Measurements from ENCODE around the gene KHNYN. TPM values are rescaled to one million over a fixed set of nuclear protein-coding genes. Genes with fewer than 3 reads are reported as not detected.

The KHNYN gene
- total and polyA plus RNA-seq, 2 of the 8 experiments (the other 6 are each of a cell fraction or from before 2014, with no cell fraction given) = 7.6 to 22.3 TPM

DNA sequence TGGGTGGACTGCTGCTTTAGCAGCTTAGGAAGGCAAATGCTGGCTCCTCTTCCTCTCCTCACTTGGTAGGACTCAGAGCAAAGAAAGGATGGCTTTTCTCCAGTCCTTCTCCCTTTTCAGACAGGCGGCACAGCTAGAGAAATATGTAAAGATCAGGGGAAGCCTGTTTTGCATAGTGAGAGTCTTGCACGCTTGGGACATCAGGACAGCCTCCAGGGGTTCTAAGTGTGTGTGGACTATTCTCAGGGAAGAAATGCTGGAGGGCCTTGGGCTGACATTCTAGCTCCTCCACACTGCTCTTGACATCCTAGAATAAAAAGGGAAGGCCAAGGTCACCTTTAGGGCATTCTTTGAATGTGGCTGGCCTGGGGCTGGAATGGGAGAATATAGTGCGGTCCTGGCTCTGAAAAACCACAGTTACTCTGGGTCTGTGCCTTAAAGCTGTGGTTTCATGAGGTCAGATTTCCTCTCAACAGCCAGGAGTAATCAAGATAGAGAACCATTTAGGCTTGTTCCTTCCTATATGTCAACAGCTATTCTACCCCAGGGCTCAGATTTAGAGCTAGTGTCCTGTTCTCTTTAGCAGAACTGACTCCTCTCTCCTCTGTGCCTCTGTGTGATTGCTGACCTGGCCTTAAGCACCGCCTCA lies 54.0 kb downstream of the KHNYN start:
- CTCF ChIA-PET (ENCODE audit: partially characterized antibody) = interaction anchor here (0.7 to 1.8 kb wide), 8 partner anchors 10 to 198 kb away, joined by 3 to 5 read pairs (median 4); no protein-coding TSS in a partner anchor
- Histone ChIP-seq H2AK5ac (ENCODE audit: low read depth, low read length) (no peak overlapping the region), H4K5ac (ENCODE audit: insufficient read length, low read depth, low read length) (no peak overlapping the region), H3K4me1 (replicated peaks in 1 of 4; ENCODE audit: control insufficient read depth in 3 of 4, insufficient read depth in 4 of 4, low read length in 3 of 4) (peaks cover 0 to 3% (median 0%) of the 10 kb centered on the region in 4 experiments; a peak in 1 of 7 replicates), H3K23me2 (ENCODE audit: low read depth, low read length) (no peaks in the 10 kb centered on the region), H3K27me3 (replicated peaks in 1 of 4; ENCODE audit: control insufficient read depth in 3 of 4, extremely low read depth in 1 of 4, insufficient read depth in 3 of 4, low read length in 3 of 4) (no peaks in the 10 kb centered on the region), H3K56ac (replicated peaks; ENCODE audit: insufficient read length, low read depth, low read length) (no peak overlapping the region), H3K36me3 (ENCODE audit: control insufficient read depth in 2 of 4, insufficient read depth in 4 of 4, low read length in 3 of 4) (no peaks in the 10 kb centered on the region), H4K91ac (replicated peaks; ENCODE audit: insufficient read length, low read length) (no peak overlapping the region), H2BK120ac (replicated peaks; ENCODE audit: low read depth, low read length) (no peak overlapping the region), H4K20me1 (replicated peaks in 1 of 2; ENCODE audit: control insufficient read depth in 1 of 2, insufficient read depth in 2 of 2, low read length in 2 of 2) (no peaks in the 10 kb centered on the region), H3K9ac (replicated peaks in 1 of 4; ENCODE audit: extremely low read depth in 1 of 4, low read depth in 3 of 4, low read length in 3 of 4) (no peak overlapping the region), H3K79me1 (ENCODE audit: low read depth, low read length) (no peaks in the 10 kb centered on the region), H3K4me2 (ENCODE audit: insufficient read depth in 1 of 2, low read depth in 2 of 2, low read length in 2 of 2) (no peak overlapping the region), H3K18ac (ENCODE audit: extremely low read depth, low read length) (no peak overlapping the region), H3K27ac (ENCODE audit: low read depth, low read length) (no peak overlapping the region), H3K79me2 (ENCODE audit: control insufficient read depth in 1 of 2, insufficient read depth in 2 of 2, low read length in 2 of 2) (no peaks in the 10 kb centered on the region), H2BK12ac (ENCODE audit: low read depth, low read length) (no peak overlapping the region), H3K23ac (ENCODE audit: insufficient read length) (no peak overlapping the region), H3K14ac (ENCODE audit: insufficient read length) (no peak overlapping the region), H3K4me3 (ENCODE audit: extremely low read depth in 1 of 4, insufficient read depth in 2 of 4, low read depth in 3 of 4, low read length in 4 of 4) (no peak overlapping the region), H2BK20ac (ENCODE audit: low read length) (no peak overlapping the region), H2BK5ac (ENCODE audit: low read depth, low read length) (no peak overlapping the region), H3K9me3 (ENCODE audit: insufficient read depth in 2 of 2, low read depth in 1 of 2, low read length in 1 of 2) (no peaks in the 10 kb centered on the region), H2AFZ (ENCODE audit: low read length) (no peak overlapping the region), H4K8ac (ENCODE audit: extremely low read depth, insufficient read depth, low read length) (no peak overlapping the region), H2BK15ac (ENCODE audit: low read length) (no peak overlapping the region), H3K4ac (replicated peaks; ENCODE audit: insufficient read length, low read depth, low read length) (no peak overlapping the region)
- POLR2A ChIA-PET (ENCODE audit: partially characterized antibody) = no interaction called here
- DNase-seq (ENCODE audit: low read depth in 1 of 2, low spot score in 2 of 2) = no peak
- no peak for FAIRE-seq
- WGBS, 2 experiments (ENCODE audit: extremely low coverage in 1 of 2, insufficient coverage in 1 of 2, insufficient read length in 1 of 2, insufficient replicate concordance in 2 of 2, low coverage in 1 of 2, low lambda C conversion rate in 2 of 2, missing lambda C conversion rate in 1 of 2) = 63% methylated on average over 4 of the region's 4 CpGs; no CpG with 5 or more reads in 1 of the 2 experiments
- TF ChIP-seq NRF1 (IDR thresholded peaks at IDR 0.05; ENCODE audit: low read depth, low read length) = no peak
- TF ChIP-seq JUND (IDR thresholded peaks at IDR 0.05; ENCODE audit: low read length) = no peak
- no peak for TF ChIP-seq POU5F1 (IDR thresholded peaks at IDR 0.05; ENCODE audit: low read depth, low read length)
- no peak for TF ChIP-seq SRF (IDR thresholded peaks at IDR 0.05; ENCODE audit: low read depth, low read length)
- TF ChIP-seq CBX8 (IDR thresholded peaks at IDR 0.05; ENCODE audit: borderline replicate concordance, low read depth, low read length) = no peak
- TF ChIP-seq TAF7 (optimal IDR thresholded peaks at IDR 0.05; ENCODE audit: borderline replicate concordance, low read depth, low read length) = no peak
